KMS-11 (cell line): ENCODE data around the gene RBM48.
A peak's percentile ranks its signal among the peaks of the same experiment; 100 is the strongest.

ENCODE experiments used
- H2AFZ ChIP-seq: fragments of 200-600 bp; sonication (generic); 2 replicates; pipeline ENCODE4 v1.6.1; 2016; ENCODE audit warnings: antibody characterized with exemption, mixed run types, low read depth
- H3K27ac ChIP-seq: fragments of 200-600 bp; sonication (generic); 2 replicates; pipeline ENCODE4 v1.6.1; 2016; ENCODE audit warnings: mild to moderate bottlenecking, mixed run types
- H3K27me3 ChIP-seq: fragments of 200-600 bp; sonication (generic); 2 replicates; pipeline ENCODE4 v1.6.1; 2017; ENCODE audit warnings: mild to moderate bottlenecking, low read depth, mixed run types, moderate library complexity; ENCODE audit not compliant: insufficient read depth
- H3K36me3 ChIP-seq: fragments of 200-600 bp; sonication (generic); 2 replicates; pipeline ENCODE4 v1.6.1; 2017; ENCODE audit warnings: mild to moderate bottlenecking, mixed run types; ENCODE audit not compliant: insufficient read depth
- H3K4me1 ChIP-seq: fragments of 200-600 bp; sonication (generic); 2 replicates; pipeline ENCODE4 v1.6.1; 2016; ENCODE audit warnings: mild to moderate bottlenecking, low read depth, mixed run types; ENCODE audit not compliant: poor library complexity, severe bottlenecking
- H3K4me2 ChIP-seq: fragments of 200-600 bp; sonication (generic); 2 replicates; pipeline ENCODE4 v1.7.0; 2016; ENCODE audit warnings: mild to moderate bottlenecking, mixed run types
- H3K4me3 ChIP-seq: fragments of 200-600 bp; sonication (generic); IDR thresholded peaks from 2 replicates; pipeline ENCODE4 v1.6.1; 2017; ENCODE audit warnings: low read depth, low read length, mixed read lengths; ENCODE audit not compliant: insufficient read depth
- H3K79me2 ChIP-seq: fragments of 200-600 bp; sonication (generic); 2 replicates; pipeline ENCODE4 v1.6.1; 2016; ENCODE audit warnings: low read depth, mixed run types; ENCODE audit not compliant: insufficient read depth
- H3K9ac ChIP-seq: fragments of 200-600 bp; sonication (generic); 2 replicates; pipeline ENCODE4 v1.6.1; 2016; ENCODE audit warnings: mild to moderate bottlenecking, mixed run types
- H4K20me1 ChIP-seq: fragments of 200-600 bp; sonication (generic); 2 replicates; pipeline ENCODE4 v1.6.1; 2016; ENCODE audit warnings: mild to moderate bottlenecking, mixed run types; ENCODE audit not compliant: insufficient read depth
- CTCF ChIP-seq: fragments of 200-600 bp; sonication (generic); conservative IDR thresholded peaks from 2 replicates; pipeline ENCODE4 v1.6.1; 2017; ENCODE audit warnings: low read depth, mild to moderate bottlenecking, antibody characterized with exemption, low read length, moderate library complexity, mixed read lengths

Gene RBM48

GRCh38 chr7:92576296-92576695, 47.7 kb downstream of the RBM48 start:
- Histone ChIP-seq H3K4me2 (no peak overlapping the region), H3K79me2 (peaks cover 23% of the 10 kb centered on the region; the same call in 1 of the 2 replicates), H3K27ac (no peak overlapping the region), H3K9ac (no peak overlapping the region), H4K20me1 (no peaks in the 10 kb centered on the region), H3K27me3 (no peaks in the 10 kb centered on the region), H2AFZ (no peak overlapping the region), H3K36me3 (peaks cover 26% of the 10 kb centered on the region), H3K4me1 (peaks cover 15% of the 10 kb centered on the region), H3K4me3 (no peak overlapping the region)
- no peak for TF ChIP-seq CTCF

DNA sequence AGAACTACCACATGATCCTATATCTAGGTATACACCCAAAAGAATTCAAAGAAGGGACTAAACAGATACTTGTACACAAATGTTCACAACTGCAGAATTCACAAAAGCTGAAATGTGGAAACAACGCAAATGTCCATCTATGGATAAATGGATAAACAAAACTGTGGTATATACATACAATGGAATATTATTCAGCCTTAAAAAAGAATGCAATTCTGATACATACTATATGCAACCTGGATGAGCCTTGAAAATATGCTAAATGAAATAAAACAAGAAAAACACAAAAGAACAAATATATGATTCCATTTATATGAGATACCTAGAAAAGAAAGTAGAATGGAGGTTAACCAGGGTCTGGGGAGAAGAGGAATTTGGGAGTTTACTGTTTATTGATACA, 54.4 kb downstream of the RBM48 start:
- peaks cover 7% of the 10 kb centered on the region; the same call in 1 of the 2 replicates for H3K36me3 ChIP-seq
- H2AFZ ChIP-seq = no peak overlapping the region
- H3K9ac ChIP-seq = no peak overlapping the region
- H4K20me1 ChIP-seq = peaks cover 20% of the 10 kb centered on the region; the same call in 1 of the 2 replicates
- H3K27ac ChIP-seq = no peak overlapping the region
- H3K27me3 ChIP-seq = no peaks in the 10 kb centered on the region
- no peak for TF ChIP-seq CTCF
- H3K4me2 ChIP-seq = no peak overlapping the region
- H3K4me1 ChIP-seq = peaks cover 34% of the 10 kb centered on the region
- no peak overlapping the region for H3K4me3 ChIP-seq
- H3K79me2 ChIP-seq = peaks cover 85% of the 10 kb centered on the region

DNA sequence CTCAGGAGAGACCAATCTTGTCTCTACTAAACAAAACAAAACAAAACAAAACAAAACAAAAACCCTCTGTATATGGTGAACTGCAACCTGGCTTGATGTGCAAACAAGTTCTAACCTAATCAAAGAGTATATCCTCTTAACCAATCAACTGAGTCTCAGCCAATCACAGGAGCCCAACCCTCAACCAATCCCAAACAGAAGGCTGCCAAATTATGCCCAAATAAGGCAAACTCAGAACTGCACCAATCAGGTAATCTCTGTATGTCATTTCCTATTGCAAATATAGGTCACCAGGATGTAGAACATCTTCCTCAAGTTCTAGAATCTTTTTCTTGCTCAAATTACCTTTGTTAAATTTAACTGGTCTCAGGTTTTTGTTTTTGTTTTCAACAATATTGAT, 56.4 kb downstream of the RBM48 start:
- Histone ChIP-seq H3K27ac (no peak overlapping the region), H3K79me2 (peaks cover 96% of the 10 kb centered on the region), H3K4me3 (no peak overlapping the region), H2AFZ (no peak overlapping the region), H3K4me2 (peak overlapping the region; percentile 4; the same call in 1 of the 2 replicates), H3K4me1 (peaks cover 47% of the 10 kb centered on the region), H4K20me1 (peaks cover 30% of the 10 kb centered on the region; the same call in 1 of the 2 replicates), H3K27me3 (no peaks in the 10 kb centered on the region), H3K9ac (no peak overlapping the region), H3K36me3 (peaks cover 3% of the 10 kb centered on the region; the same call in 1 of the 2 replicates)
- no peak for TF ChIP-seq CTCF

DNA sequence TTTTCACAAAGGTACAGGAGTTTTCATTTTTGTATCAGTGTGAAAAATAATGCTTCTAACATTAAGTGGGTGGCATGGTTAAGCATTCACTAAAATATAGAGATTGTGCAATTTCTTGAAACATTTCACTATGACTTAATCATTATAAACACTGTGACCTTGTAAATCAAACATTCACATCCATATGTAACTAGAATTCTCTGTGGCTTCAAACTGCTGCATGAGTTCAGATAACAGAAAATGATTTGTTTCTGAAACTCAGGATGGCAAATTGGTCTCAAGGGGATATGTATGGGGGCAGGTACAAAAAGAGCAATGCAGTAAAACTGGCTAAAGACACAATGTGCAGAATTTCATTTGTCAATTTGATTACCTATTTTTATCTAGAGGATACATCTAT, 57.8 kb downstream of the RBM48 start:
- H3K4me3 ChIP-seq = no peak overlapping the region
- no peak overlapping the region for H3K27ac ChIP-seq
- no peak for TF ChIP-seq CTCF
- H3K27me3 ChIP-seq = no peaks in the 10 kb centered on the region
- H3K79me2 ChIP-seq = peaks cover 84% of the 10 kb centered on the region
- H3K9ac ChIP-seq = no peak overlapping the region
- H3K4me2 ChIP-seq = peak overlapping the region; percentile 17; the same call in 1 of the 2 replicates
- H3K36me3 ChIP-seq = 0 out of 2 replicates have a peak, but pooled peaks cover 3% of the 10 kb centered on the region
- H2AFZ ChIP-seq = no peak overlapping the region
- peaks cover 47% of the 10 kb centered on the region for H3K4me1 ChIP-seq
- peaks cover 30% of the 10 kb centered on the region; the same call in 1 of the 2 replicates for H4K20me1 ChIP-seq
